Gastrocnemius medialis (tissue), 4 donors: ENCODE data around the gene REST. TPM values are rescaled to one million over a fixed set of nuclear protein-coding genes. Genes with fewer than 3 reads are reported as not detected.

Source experiments
- ATAC-seq, 2 donors: fragments of 150-250 bp; one replicate each; pipeline ENCODE4 v1.9.1; 2016
- DNase-seq, 2 donors: peaks; one replicate each; pipeline ENCODE4 v3.0.0-alpha.2; 2019
- H3K27ac ChIP-seq, 4 donors: fragments of 200-600 bp; sonication (generic); 1 replicate in 1 of 4; 2 replicates in 3 of 4; pipeline ENCODE4 v1.5.1; 2016 to 2018; ENCODE audit warnings: mild to moderate bottlenecking in 2 of 4, moderate library complexity in 1 of 4
- H3K27me3 ChIP-seq, 3 donors: fragments of 200-600 bp; sonication (generic) in 2 of 3; 1 replicate in 1 of 3; 2 replicates in 2 of 3; pipeline versions ENCODE4 v1.5.1 to v1.6.0; 2016 to 2019; ENCODE audit warnings: mild to moderate bottlenecking in 1 of 3, moderate library complexity in 1 of 3
- H3K36me3 ChIP-seq, 2 donors: fragments of 200-600 bp; sonication (generic) in 1 of 2; one replicate each; pipeline ENCODE4 v1.5.1; 2017 to 2018
- H3K4me1 ChIP-seq, 2 donors: fragments of 200-600 bp; sonication (generic) in 1 of 2; one replicate each; pipeline ENCODE4 v1.5.1; 2016 to 2017; ENCODE audit warnings: mild to moderate bottlenecking in 2 of 2
- H3K4me3 ChIP-seq, 4 donors: fragments of 200-600 bp; sonication (generic) in 3 of 4; 1 replicate in 1 of 4; 2 replicates in 3 of 4; pipeline ENCODE4 v1.5.1; 2016 to 2019; ENCODE audit warnings: mild to moderate bottlenecking in 2 of 4
- H3K9me3 ChIP-seq, 3 donors: fragments of 200-600 bp; sonication (generic) in 2 of 3; 1 replicate in 1 of 3; 2 replicates in 2 of 3; pipeline ENCODE4 v1.5.1; 2016 to 2019
- CTCF ChIP-seq, 5 experiments: fragments of 450-650 bp in 3 of 5; fragments of 200-600 bp in 2 of 5; sonication (generic) in 2 of 5; IDR thresholded peaks in 4 of 5; conservative IDR thresholded peaks in 1 of 5; 1 replicate in 4 of 5; 2 replicates in 1 of 5; pipeline ENCODE4 v1.5.1; 2016 to 2019; ENCODE audit warnings: antibody characterized with exemption in 5 of 5, mild to moderate bottlenecking in 3 of 5, moderate library complexity in 3 of 5
- POLR2A ChIP-seq, 2 donors: fragments of 450-650 bp; IDR thresholded peaks; one replicate each; pipeline ENCODE4 v1.6.1; 2017; ENCODE audit warnings: antibody characterized with exemption in 2 of 2, mild to moderate bottlenecking in 2 of 2, moderate library complexity in 2 of 2
- in situ Hi-C, 4 donors: fragments of 200-750 bp; cut with MboI; loops; one replicate each; pipeline versions ENCODE4 v1.15.0 to v1.8.0; 2017; ENCODE audit warnings: low sequenced_read_pairs in 4 of 4
- intact Hi-C: fragments of 100-400 bp; cut with DNase I; formaldehyde crosslinking; loops from one replicate; pipeline ENCODE4 v1.15.1; 2023; ENCODE audit warnings: low total_unique reads
- total RNA-seq, 4 donors: library from RNA; depleted of rRNA; stranded (reverse); fragments of >200 nt; gene quantifications; one replicate each; pipeline versions ENCODE4 v1.1.0 to v1.2.3, GENCODE V29; 2016

REST gene
- total RNA-seq, 4 donors from 2014 or later, result 17.9 to 22.6 (median 20.0) TPM

- H3K4me1 ChIP-seq, result no peaks in the 10 kb centered on the region
- H3K4me3 ChIP-seq, result no peak overlapping the region
- H3K27ac ChIP-seq, result no peak overlapping the region
- H3K36me3 ChIP-seq, result no peaks in the 10 kb centered on the region
- intact Hi-C loops (no loop called here), in situ Hi-C loops (loop anchor here in 2 of 4 donors (10.0 kb wide), 2 partner anchors 72 to 82 kb away; partner anchors contain the start of genes NOA1 (in 1 of the 2) and POLR2B (in 1 of the 2))
- no peaks in the 10 kb centered on the region for H3K27me3 ChIP-seq
- DNase-seq, result no peak
- ATAC-seq, result no peak
- TF ChIP-seq POLR2A (IDR thresholded peaks at IDR 0.05) (no peak), CTCF (IDR thresholded peaks at IDR 0.05 in 4 of 5, conservative IDR thresholded peaks at IDR 0.05 in 1 of 5) (no peak)
- no peaks in the 10 kb centered on the region for H3K9me3 ChIP-seq
These were observed 5.0 kb upstream of the REST start for GRCh38 chr4:56902703-56903102.

- ATAC-seq (no peak), DNase-seq (no peak)
- no peaks in the 10 kb centered on the region for H3K27me3 ChIP-seq
- no peak for TF ChIP-seq CTCF (IDR thresholded peaks at IDR 0.05 in 4 of 5, conservative IDR thresholded peaks at IDR 0.05 in 1 of 5)
- TF ChIP-seq POLR2A (IDR thresholded peaks at IDR 0.05), result no peak
- no peak overlapping the region for H3K4me3 ChIP-seq
- no peaks in the 10 kb centered on the region for H3K36me3 ChIP-seq
- in situ Hi-C loops, result loop anchor here in 3 of 4 donors (5.0 to 10.0 kb wide), 3 partner anchors 69 to 79 kb away; partner anchors contain the start of genes NOA1 (in 2 of the 3) and POLR2B (in 2 of the 3)
- no peaks in the 10 kb centered on the region for H3K9me3 ChIP-seq
- no peak overlapping the region for H3K27ac ChIP-seq
- intact Hi-C loops, result loop anchor here (5.0 kb wide), 2 partner anchors 52 to 468 kb away; partner anchors contain the start of genes PAICS and PPAT
- H3K4me1 ChIP-seq, result peaks cover 7 to 12% of the 10 kb centered on the region in 2 donors
These were observed 1.9 kb upstream of the REST start for GRCh38 chr4:56905796-56906195.

- TF ChIP-seq POLR2A (IDR thresholded peaks at IDR 0.05) (no peak), CTCF (IDR thresholded peaks at IDR 0.05 in 4 of 5, conservative IDR thresholded peaks at IDR 0.05 in 1 of 5) (no peak)
- ATAC-seq, result no peak
- peaks cover 8 to 12% of the 10 kb centered on the region in 2 donors for H3K4me1 ChIP-seq
These were observed 959 bp upstream of the REST start for GRCh38 chr4:56906489-56907393.

GRCh38 chr4:56908206-56909085, 746 bp downstream of the REST start:
- Histone ChIP-seq H3K4me3 (peak overlapping the region; percentile 61 to 98 (median 90)), H3K9me3 (no peaks in the 10 kb centered on the region), H3K27me3 (no peaks in the 10 kb centered on the region), H3K36me3 (no peaks in the 10 kb centered on the region), H3K4me1 (peaks cover 12 to 16% of the 10 kb centered on the region in 2 donors), H3K27ac (peak overlapping the region; percentile 85 to 94 (median 89))
- intact Hi-C loops, result loop anchor here (1.0 to 5.0 kb wide), 3 partner anchors 49 to 471 kb away; partner anchors contain the start of genes NOA1, PAICS and PPAT
- TF ChIP-seq CTCF (IDR thresholded peaks at IDR 0.05 in 4 of 5, conservative IDR thresholded peaks at IDR 0.05 in 1 of 5) (peak in 1 of 5 experiments; percentile 16), POLR2A (IDR thresholded peaks at IDR 0.05) (peak in 1 of 2 donors; percentile 13)
- DNase-seq (peak; percentile 42 to 45), ATAC-seq (peak; percentile 81 to 86)
- in situ Hi-C loops, result loop anchor here in 3 of 4 donors (5.0 to 10.0 kb wide), 3 partner anchors 66 to 76 kb away; partner anchors contain the start of genes NOA1 (in 2 of the 3) and POLR2B (in 2 of the 3)

More at GRCh38 chr4:56906489-56907393, 959 bp upstream of the REST start:
- Histone ChIP-seq H3K9me3 (no peaks in the 10 kb centered on the region), H3K36me3 (no peaks in the 10 kb centered on the region), H3K4me3 (peak overlapping the region; percentile 54 to 95 (median 86)), H3K27me3 (no peaks in the 10 kb centered on the region), H3K27ac (peak overlapping the region; percentile 48 to 94 (median 76))
- no peak for DNase-seq
- in situ Hi-C loops (loop anchor here in 3 of 4 donors (5.0 to 10.0 kb wide), 3 partner anchors 68 to 78 kb away; partner anchors contain the start of genes NOA1 (in 2 of the 3) and POLR2B (in 2 of the 3)), intact Hi-C loops (loop anchor here (5.0 kb wide), 2 partner anchors 51 to 469 kb away; partner anchors contain the start of genes PAICS and PPAT)
